GM19240 (cell line): ENCODE measurements around the gene COL26A1.
"Not testable (repeated sequence)": the region's sequence is repeated elsewhere in the genome, so short reads cannot be mapped to it uniquely, and the experiment has no call there.

Experiments
- DNase-seq: peaks from one replicate; pipeline ENCODE4 v3.0.0; 2011; ENCODE audit warnings: low spot score; ENCODE audit not compliant: insufficient read length

Gene COL26A1

GRCh38 chr7:101436857-101437576 lies 74.3 kb downstream of the COL26A1 start:
- DNase-seq: no peak

- no peak for DNase-seq
Measured at GRCh38 chr7:101441890-101442289, 79.2 kb downstream of the COL26A1 start.

- no peak for DNase-seq
Measured at GRCh38 chr7:101442426-101443070, 79.9 kb downstream of the COL26A1 start.

DNA sequence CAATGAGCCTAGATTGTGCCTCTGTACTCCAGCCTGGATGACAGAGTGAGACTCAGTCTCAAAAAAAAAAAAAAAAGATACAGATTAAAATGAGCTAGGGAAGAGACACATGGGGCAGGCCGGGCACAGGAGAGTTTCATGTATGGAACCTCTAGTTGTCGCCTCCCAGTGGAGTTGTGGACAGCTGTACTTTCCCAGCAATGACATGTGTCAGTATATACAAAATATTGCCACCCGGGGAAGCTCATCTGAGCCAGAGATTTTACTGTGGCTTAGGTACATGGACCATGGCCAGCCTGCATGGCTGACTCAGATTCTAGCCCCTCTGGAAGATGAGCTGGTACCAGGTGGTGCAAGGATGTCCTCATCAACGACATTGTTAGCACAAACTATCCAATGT lies 87.4 kb downstream of the COL26A1 start:
- no peak for DNase-seq

GRCh38 chr7:101453617-101454016 lies 90.9 kb downstream of the COL26A1 start:
- DNase-seq: no peak

DNA sequence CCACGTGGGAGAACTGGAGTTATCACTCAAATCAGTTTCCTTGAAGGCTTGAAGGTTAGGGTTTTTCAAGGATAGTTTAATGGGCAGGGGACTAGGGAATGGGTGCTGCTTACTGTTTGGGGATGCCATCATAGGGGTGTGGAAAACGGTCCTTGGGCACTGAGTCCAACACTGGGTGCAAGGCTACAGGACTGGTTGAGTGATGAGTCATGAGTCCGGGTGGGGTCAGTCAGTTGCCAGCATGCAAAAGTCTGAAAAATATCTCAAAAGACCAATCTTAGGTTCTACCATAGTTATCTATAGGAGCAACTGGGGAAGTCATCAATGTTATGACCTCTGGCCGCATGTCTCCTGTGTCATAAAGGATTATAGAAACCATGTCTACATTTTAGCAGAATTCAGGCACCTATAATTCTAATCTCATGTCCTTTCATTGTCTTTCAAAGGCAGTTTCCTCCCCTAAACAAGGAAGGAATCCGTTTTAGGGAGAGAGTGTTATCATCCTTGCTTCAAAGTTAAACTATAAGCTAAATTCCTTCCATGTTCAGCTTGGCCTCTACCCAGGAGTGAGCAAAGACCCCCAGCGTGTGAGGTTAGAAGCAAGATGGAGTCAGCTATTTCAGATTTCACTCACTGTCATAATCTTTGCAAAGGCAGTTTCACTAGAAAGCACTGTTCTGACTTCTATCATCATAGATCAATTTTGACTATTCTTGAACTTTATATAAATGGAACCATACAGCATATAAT lies 94.5 kb downstream of the COL26A1 start:
- no peak for DNase-seq

GRCh38 chr7:101465131-101465530 lies 102.5 kb downstream of the COL26A1 start:
- DNase-seq: no peak

DNA sequence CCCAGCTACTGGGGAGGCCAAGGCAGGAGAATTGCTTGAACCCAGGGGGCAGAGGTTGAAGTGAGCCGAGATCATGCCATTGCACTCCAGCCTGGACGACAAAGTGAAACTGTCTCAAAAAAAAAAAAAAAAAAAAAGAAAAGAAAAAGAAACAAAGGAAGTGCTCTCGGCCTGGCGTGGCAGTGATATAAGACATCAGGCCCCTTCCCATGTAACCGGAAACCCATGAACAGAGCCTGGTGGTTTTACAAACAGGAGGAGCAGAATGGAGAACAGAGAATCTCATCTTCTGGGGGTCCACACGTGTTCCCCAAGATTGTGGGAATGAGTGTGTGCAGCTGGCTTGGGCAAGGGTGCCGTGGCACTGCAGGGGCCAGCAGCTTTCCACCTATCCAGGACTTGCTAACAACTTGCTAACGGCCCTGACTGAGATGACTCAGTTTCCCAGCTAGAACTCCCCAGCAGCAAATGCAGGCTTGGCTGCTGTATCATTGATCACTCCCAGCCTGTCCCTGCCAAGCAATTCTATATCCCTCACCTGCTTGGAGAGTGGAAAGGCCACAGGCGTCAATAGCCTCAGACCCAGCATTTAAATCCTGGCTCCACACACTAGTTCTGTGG lies 103.0 kb downstream of the COL26A1 start:
- DNase-seq: no peak

DNA sequence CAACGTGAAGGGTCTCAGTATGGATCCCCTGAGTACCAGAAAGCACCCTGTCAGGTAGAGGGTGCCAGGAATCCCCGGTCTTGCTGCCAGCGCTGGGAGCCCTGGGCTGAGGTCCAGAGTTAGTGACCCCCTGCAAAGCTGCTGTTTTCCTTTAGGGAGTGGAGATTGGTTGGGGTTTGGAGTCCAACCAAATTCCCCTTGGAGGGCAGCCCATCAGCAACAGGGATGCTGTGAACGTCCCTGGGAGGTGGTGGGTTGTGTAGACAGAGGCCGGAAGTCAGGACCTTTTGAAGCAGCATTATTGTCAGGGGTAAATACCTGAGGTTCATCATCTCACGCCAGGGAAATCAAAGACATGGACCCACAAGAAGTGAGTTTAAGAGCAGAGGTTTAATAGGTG lies 104.2 kb downstream of the COL26A1 start:
- no peak for DNase-seq

- DNase-seq: no peak
Measured at GRCh38 chr7:101468546-101469275, 106.0 kb downstream of the COL26A1 start.

DNA sequence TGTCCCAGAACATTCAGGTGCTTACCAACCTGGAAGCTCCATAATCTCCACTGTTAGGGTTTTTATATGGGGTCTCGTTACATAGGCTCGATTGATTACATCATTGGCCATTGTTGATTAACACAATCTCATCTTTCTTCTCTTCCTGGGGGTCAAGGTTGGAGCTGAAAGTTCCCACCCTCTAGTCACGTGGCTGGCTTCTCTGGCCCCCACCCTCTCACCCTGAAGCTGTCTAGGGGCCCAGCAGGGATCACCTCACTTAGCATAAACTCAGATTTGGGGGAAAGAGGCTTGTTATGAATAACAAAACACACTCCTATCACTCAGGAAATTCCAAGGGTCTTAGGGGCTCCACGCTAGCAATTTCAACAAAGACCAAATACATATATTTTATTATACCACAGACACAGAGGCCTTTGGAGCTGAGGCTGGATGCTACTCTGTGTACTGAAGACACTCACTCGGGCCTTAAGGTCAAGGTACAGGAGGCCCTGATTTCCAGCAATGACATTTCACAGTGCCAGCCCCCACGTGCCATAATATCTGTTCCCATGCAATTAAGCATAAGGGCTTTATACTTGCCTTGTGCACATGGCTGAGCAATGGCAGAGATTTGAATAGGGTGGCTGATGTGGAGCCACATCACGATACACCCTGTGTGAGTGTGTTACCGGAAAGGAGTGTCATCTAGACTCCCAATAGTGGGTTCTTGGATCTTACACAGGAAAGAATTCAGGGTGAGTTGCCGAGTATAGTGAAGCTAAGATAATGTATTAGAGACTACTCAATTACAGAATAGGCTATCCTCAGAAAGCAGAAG lies 108.2 kb downstream of the COL26A1 start:
- no peak for DNase-seq

GRCh38 chr7:101474178-101474577 lies 111.5 kb downstream of the COL26A1 start:
- no peak for DNase-seq

DNA sequence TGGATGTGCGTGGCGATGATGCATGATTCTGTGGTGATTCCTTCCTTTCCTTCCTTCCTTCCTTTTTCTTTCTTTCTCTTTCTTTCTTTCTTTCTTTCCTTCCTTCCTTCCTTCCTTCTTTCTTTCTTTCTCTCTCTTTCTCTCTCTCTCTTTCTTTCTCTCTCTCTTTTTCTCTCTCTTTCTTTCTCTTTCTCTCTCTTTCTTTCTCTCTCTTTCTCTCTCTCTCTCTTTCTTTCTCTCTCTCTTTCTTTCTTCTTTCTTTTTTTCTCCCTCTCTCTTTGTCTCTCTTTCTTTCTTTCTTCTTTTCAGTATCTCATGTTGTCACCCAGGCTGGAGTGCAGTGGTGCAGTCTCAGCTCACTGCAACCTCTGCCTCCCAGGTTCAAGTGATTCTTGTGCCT lies 113.0 kb downstream of the COL26A1 start:
- DNase-seq: not testable (repeated sequence)

DNA sequence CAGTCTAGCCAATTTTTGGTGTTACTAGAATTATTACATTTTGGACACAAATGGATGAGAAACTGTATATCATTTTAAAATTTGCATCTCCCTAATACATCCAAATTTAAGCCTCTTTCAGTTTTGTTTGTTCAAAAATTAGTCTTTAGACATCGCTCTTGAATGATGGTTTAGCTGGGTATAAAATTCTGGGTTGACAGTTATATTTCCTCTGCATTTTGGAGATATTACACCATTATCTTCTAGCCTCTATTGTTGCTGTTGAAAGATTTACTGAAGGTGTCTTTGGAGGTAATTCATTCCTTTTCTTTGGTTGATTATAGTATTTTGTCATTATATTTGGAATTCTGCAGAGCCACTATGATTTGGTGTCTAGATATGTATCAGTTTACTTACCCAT lies 116.5 kb downstream of the COL26A1 start:
- DNase-seq: no peak

DNA sequence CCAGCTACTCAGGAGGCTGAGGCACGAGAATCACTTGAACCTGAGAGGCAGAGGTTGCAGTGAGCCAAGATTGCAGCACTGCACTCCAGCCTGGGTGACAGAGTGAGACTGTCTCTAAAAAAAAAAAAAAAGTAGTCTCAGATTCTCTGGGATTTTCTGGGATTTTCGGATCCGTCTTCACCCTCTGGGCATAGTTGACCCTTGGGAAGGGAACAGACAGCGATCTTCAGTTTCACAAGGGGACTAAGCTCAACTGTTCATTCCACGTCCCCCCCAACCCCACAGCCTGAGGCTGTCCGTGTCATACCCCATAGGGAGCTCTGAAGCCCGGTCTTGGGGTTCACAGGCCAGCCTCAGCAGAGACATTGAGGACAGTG lies 123.4 kb downstream of the COL26A1 start:
- not testable (repeated sequence) for DNase-seq

- DNase-seq: no peak
Measured at GRCh38 chr7:101486433-101487104, 123.9 kb downstream of the COL26A1 start.

- no peak for DNase-seq
Measured at GRCh38 chr7:101487105-101487458, 124.4 kb downstream of the COL26A1 start.

GRCh38 chr7:101487753-101488152 lies 125.1 kb downstream of the COL26A1 start:
- no peak for DNase-seq

GRCh38 chr7:101488826-101489572 lies 126.3 kb downstream of the COL26A1 start:
- DNase-seq: no peak
